ENCODE data around the gene RRP9. TPM values are rescaled to one million over a fixed set of nuclear protein-coding genes. Genes with fewer than 3 reads are reported as not detected.

Gene RRP9
- total and polyA plus RNA-seq, 4 donors = 6.5 to 11.0 (median 7.8) TPM

GRCh38 chr3:51954713-51955112, 13.0 kb upstream of the RRP9 start:
- Histone ChIP-seq H3K4me3 (ENCODE audit: low read depth in 1 of 3, low read length in 3 of 3) (no peak overlapping the region), H3K27me3 (ENCODE audit: control insufficient read depth in 4 of 4, insufficient read depth in 4 of 4, low read length in 3 of 4) (no peaks in the 10 kb centered on the region), H3K36me3 (ENCODE audit: control insufficient read depth in 4 of 4, insufficient read depth in 3 of 4, low read depth in 1 of 4, low read length in 3 of 4) (peaks cover 0 to 2% (median 0%) of the 10 kb centered on the region in 4 donors), H3K9ac (ENCODE audit: low read depth in 1 of 2, low read length in 2 of 2) (no peak overlapping the region), H3K9me3 (ENCODE audit: control insufficient read depth in 4 of 4, low read length in 3 of 4) (no peaks in the 10 kb centered on the region), H3K27ac (ENCODE audit: low read depth in 1 of 2, low read length in 2 of 2) (no peak overlapping the region), H3K4me1 (ENCODE audit: control insufficient read depth in 4 of 4, insufficient read depth in 4 of 4, low read length in 3 of 4) (peaks cover 11 to 34% (median 19%) of the 10 kb centered on the region in 4 donors)
- WGBS = 69% methylated on average over 1 of the region's 1 CpG
- no peak for DNase-seq (ENCODE audit: low spot score)
- TF ChIP-seq FOXA1 (IDR thresholded peaks at IDR 0.05) (no peak), ZBTB33 (IDR thresholded peaks at IDR 0.05) (no peak), CTCF (IDR thresholded peaks at IDR 0.05; ENCODE audit: low read depth, low read length, missing input control) (no peak), ATF3 (IDR thresholded peaks at IDR 0.05) (no peak), FOXA2 (IDR thresholded peaks at IDR 0.05) (no peak), SP1 (IDR thresholded peaks at IDR 0.05) (no peak), HNF4G (IDR thresholded peaks at IDR 0.05) (no peak), EGR1 (IDR thresholded peaks at IDR 0.05; ENCODE audit: low read depth in 2 of 2) (no peak), JUND (IDR thresholded peaks at IDR 0.05) (no peak)

- H3K9ac ChIP-seq (ENCODE audit: low read depth in 1 of 2, low read length in 2 of 2) = no peak overlapping the region
- peaks cover 0 to 6% (median 2%) of the 10 kb centered on the region in 4 donors for H3K36me3 ChIP-seq (ENCODE audit: control insufficient read depth in 4 of 4, insufficient read depth in 3 of 4, low read depth in 1 of 4, low read length in 3 of 4)
- no peak for TF ChIP-seq TAF1 (conservative IDR thresholded peaks at IDR 0.05)
- TF ChIP-seq ATF3 (IDR thresholded peaks at IDR 0.05) = no peak
- no peak for TF ChIP-seq HNF4A (conservative IDR thresholded peaks at IDR 0.05)
- TF ChIP-seq REST (IDR thresholded peaks at IDR 0.05) = no peak
- TF ChIP-seq HNF4G (IDR thresholded peaks at IDR 0.05) = no peak
- TF ChIP-seq SP1 (IDR thresholded peaks at IDR 0.05) = no peak
- TF ChIP-seq RAD21 (IDR thresholded peaks at IDR 0.05) = no peak
- no peak for TF ChIP-seq MAX (IDR thresholded peaks at IDR 0.05)
- no peak for TF ChIP-seq YY1 (IDR thresholded peaks at IDR 0.05)
- TF ChIP-seq RXRA (IDR thresholded peaks at IDR 0.05) = no peak
- no peak for TF ChIP-seq EGR1 (IDR thresholded peaks at IDR 0.05; ENCODE audit: low read depth in 2 of 2)
- TF ChIP-seq JUND (IDR thresholded peaks at IDR 0.05) = no peak
- TF ChIP-seq ZBTB33 (IDR thresholded peaks at IDR 0.05) = no peak
- TF ChIP-seq FOXA2 (IDR thresholded peaks at IDR 0.05) = no peak
- TF ChIP-seq FOXA1 (IDR thresholded peaks at IDR 0.05) = no peak
- TF ChIP-seq CTCF (IDR thresholded peaks at IDR 0.05; ENCODE audit: low read depth, low read length, missing input control) = no peak
- no peak for TF ChIP-seq GABPA (IDR thresholded peaks at IDR 0.05 in 1 of 2, conservative IDR thresholded peaks at IDR 0.05 in 1 of 2)
- no peak for TF ChIP-seq NR2F2 (IDR thresholded peaks at IDR 0.05)
- no peaks in the 10 kb centered on the region for H3K9me3 ChIP-seq (ENCODE audit: control insufficient read depth in 4 of 4, low read length in 3 of 4)
- no peak overlapping the region for H3K27ac ChIP-seq (ENCODE audit: low read depth in 1 of 2, low read length in 2 of 2)
- WGBS = 80% methylated on average over 6 of the region's 6 CpGs
- H3K4me1 ChIP-seq (ENCODE audit: control insufficient read depth in 4 of 4, insufficient read depth in 4 of 4, low read length in 3 of 4) = peaks cover 6 to 28% (median 15%) of the 10 kb centered on the region in 4 donors
- H3K4me3 ChIP-seq (ENCODE audit: low read depth in 1 of 3, low read length in 3 of 3) = no peak overlapping the region
- no peak for DNase-seq (ENCODE audit: low spot score)
- H3K27me3 ChIP-seq (ENCODE audit: control insufficient read depth in 4 of 4, insufficient read depth in 4 of 4, low read length in 3 of 4) = no peaks in the 10 kb centered on the region
Measured at GRCh38 chr3:51954105-51954504, 12.4 kb upstream of the RRP9 start.
